ENCODE measurements around the gene TSHZ2.

TSHZ2 gene

GRCh38 chr20:53048387-53048786 lies 76.2 kb downstream of the TSHZ2 start:
- TF ChIP-seq CTCF (IDR thresholded peaks at IDR 0.05; ENCODE audit: low read depth, low read length, missing control alignments): no peak
- DNase-seq: no peak
- Histone ChIP-seq H3K36me3 (replicated peaks) (no peaks in the 10 kb centered on the region), H3K27ac (no peak overlapping the region), H3K4me3 (ENCODE audit: low read depth, low read length) (no peak overlapping the region), H3K27me3 (replicated peaks) (no peaks in the 10 kb centered on the region)
- in situ Hi-C loops (cut with HindIII; ENCODE audit: low pct_ligation_motif_present, low sequenced_read_pairs): no loop called here

- no peak overlapping the region for H3K27ac ChIP-seq
- in situ Hi-C loops (cut with HindIII; ENCODE audit: low pct_ligation_motif_present, low sequenced_read_pairs): no loop called here
- no peak for DNase-seq
- TF ChIP-seq CTCF (IDR thresholded peaks at IDR 0.05; ENCODE audit: low read depth, low read length, missing control alignments): no peak
- H3K27me3 ChIP-seq (replicated peaks): no peaks in the 10 kb centered on the region
- no peak overlapping the region for H3K4me3 ChIP-seq (ENCODE audit: low read depth, low read length)
- H3K36me3 ChIP-seq (replicated peaks): no peaks in the 10 kb centered on the region
Observed at GRCh38 chr20:53050338-53050737, 78.2 kb downstream of the TSHZ2 start.

- Histone ChIP-seq H3K4me3 (ENCODE audit: low read depth, low read length) (no peak overlapping the region), H3K27me3 (replicated peaks) (no peaks in the 10 kb centered on the region), H3K36me3 (replicated peaks) (no peaks in the 10 kb centered on the region), H3K27ac (no peak overlapping the region)
- TF ChIP-seq CTCF (IDR thresholded peaks at IDR 0.05; ENCODE audit: low read depth, low read length, missing control alignments): no peak
- DNase-seq: no peak
- in situ Hi-C loops (cut with HindIII; ENCODE audit: low pct_ligation_motif_present, low sequenced_read_pairs): no loop called here
Observed at GRCh38 chr20:53052380-53052779, 80.2 kb downstream of the TSHZ2 start.

- in situ Hi-C loops (cut with HindIII; ENCODE audit: low pct_ligation_motif_present, low sequenced_read_pairs): no loop called here
- no peak for TF ChIP-seq CTCF (IDR thresholded peaks at IDR 0.05; ENCODE audit: low read depth, low read length, missing control alignments)
Observed at GRCh38 chr20:53053595-53053994, 81.4 kb downstream of the TSHZ2 start.

GRCh38 chr20:53055367-53056067 lies 83.4 kb downstream of the TSHZ2 start:
- in situ Hi-C loops (cut with HindIII; ENCODE audit: low pct_ligation_motif_present, low sequenced_read_pairs): no loop called here

More at GRCh38 chr20:53053595-53053994, 81.4 kb downstream of the TSHZ2 start:
- H3K4me3 ChIP-seq (ENCODE audit: low read depth, low read length): no peak overlapping the region
- H3K36me3 ChIP-seq (replicated peaks): no peaks in the 10 kb centered on the region
- DNase-seq: no peak
- H3K27me3 ChIP-seq (replicated peaks): no peaks in the 10 kb centered on the region
- no peak overlapping the region for H3K27ac ChIP-seq

More at GRCh38 chr20:53055367-53056067, 83.4 kb downstream of the TSHZ2 start:
- Histone ChIP-seq H3K4me3 (ENCODE audit: low read depth, low read length) (no peak overlapping the region), H3K36me3 (replicated peaks) (no peaks in the 10 kb centered on the region), H3K27me3 (replicated peaks) (no peaks in the 10 kb centered on the region), H3K27ac (no peak overlapping the region)
- DNase-seq: no peak
- TF ChIP-seq CTCF (IDR thresholded peaks at IDR 0.05; ENCODE audit: low read depth, low read length, missing control alignments): no peak
